Endothelial cell of umbilical vein (primary cell): ENCODE measurements around the gene ANKRD36. TPM values are rescaled to one million over a fixed set of nuclear protein-coding genes. Genes with fewer than 3 reads are reported as not detected.

ENCODE experiments used
- BruUV-seq: library from RNA; stranded (reverse); fragments of 400-500 nt; replicated peaks from 2 replicates; lab custom pipeline; 2021; lab: Mats Ljungman, UMichigan
- CTCF ChIA-PET: fragments of 300-600, 350-600 bp; sonication (Branson Sonifier 250); formaldehyde crosslinking; loops from one replicate; lab custom pipeline; 2021; ENCODE audit warnings: antibody characterized with exemption, inconsistent platforms; lab: Charles Lee
- POLR2A ChIA-PET: fragments of 300-600, 350-600 bp; sonication (Branson Sonifier 250); formaldehyde crosslinking; loops from one replicate; lab custom pipeline; 2021; ENCODE audit warnings: antibody characterized with exemption, inconsistent platforms; lab: Charles Lee
- DNase-seq: peaks from one replicate; pipeline ENCODE4 v3.0.0-alpha.2; 2011; ENCODE audit warnings: low read depth, low spot score
- FAIRE-seq: peaks from 2 replicates; lab custom pipeline; 2011; peaks lifted over from hg19 to GRCh38; lab: Jason Lieb, UNC
- H2AFZ ChIP-seq: 2 replicates; pipeline ENCODE4 v1.6.0; 2012; ENCODE audit warnings: low read depth, low read length, control low read depth, inconsistent platforms
- H3K27ac ChIP-seq: 2 replicates; pipeline ENCODE4 v1.5.1; 2011; ENCODE audit warnings: low read depth, mild to moderate bottlenecking, control low read depth, low read length, moderate library complexity; ENCODE audit not compliant: insufficient read depth
- H3K27me3 ChIP-seq, 2 experiments: 2 replicates each; pipeline versions ENCODE4 v1.6.0 to v1.6.1; 2011; ENCODE audit warnings: low read length in 2 of 2, mixed read lengths in 1 of 2; ENCODE audit not compliant: control insufficient read depth in 2 of 2, insufficient read depth in 2 of 2
- H3K36me3 ChIP-seq, 2 experiments: 2 replicates in 1 of 2; 3 replicates in 1 of 2; pipeline ENCODE4 v1.5.1; 2011; ENCODE audit warnings: low read length in 2 of 2, mild to moderate bottlenecking in 1 of 2, moderate library complexity in 1 of 2; ENCODE audit not compliant: control insufficient read depth in 2 of 2, insufficient read depth in 2 of 2; ENCODE audit errors: extremely low read depth in 1 of 2
- H3K4me1 ChIP-seq: 3 replicates; pipeline ENCODE4 v1.5.1; 2011; ENCODE audit warnings: mild to moderate bottlenecking, low read length; ENCODE audit not compliant: control insufficient read depth, insufficient read depth; ENCODE audit errors: extremely low read depth
- H3K4me2 ChIP-seq: 2 replicates; pipeline ENCODE4 v1.6.1; 2011; ENCODE audit warnings: low read length, control low read depth, mixed read lengths; ENCODE audit not compliant: insufficient read depth
- H3K4me3 ChIP-seq, 3 experiments: fragments of 200-600 bp in 1 of 3; sonication (generic), shearing (Covaris generic) in 1 of 3; replicated peaks in 1 of 3; 2 replicates each; pipeline ENCODE4 v1.5.1; 2011 to 2016; ENCODE audit warnings: control low read depth in 3 of 3, low read length in 3 of 3, mild to moderate bottlenecking in 2 of 3, inconsistent platforms in 1 of 3, low read depth in 1 of 3, moderate library complexity in 1 of 3; ENCODE audit not compliant: insufficient read depth in 1 of 3
- H3K79me2 ChIP-seq: 2 replicates; pipeline ENCODE4 v1.6.0; 2012; ENCODE audit warnings: low read length, inconsistent platforms; ENCODE audit not compliant: control insufficient read depth, insufficient read depth
- H3K9ac ChIP-seq: replicated peaks from 2 replicates; pipeline ENCODE3; 2011; ENCODE audit warnings: low read length, control low read depth; ENCODE audit not compliant: insufficient read depth; ENCODE audit errors: extremely low read depth
- H3K9me1 ChIP-seq: replicated peaks from 3 replicates; pipeline ENCODE4 v1.6.0; 2011; ENCODE audit warnings: mild to moderate bottlenecking, low read length; ENCODE audit not compliant: control insufficient read depth, insufficient read depth; ENCODE audit errors: extremely low read depth
- H3K9me3 ChIP-seq: replicated peaks from 2 replicates; pipeline ENCODE4 v1.5.1; 2012; ENCODE audit warnings: low read length, inconsistent platforms; ENCODE audit not compliant: control insufficient read depth, insufficient read depth
- H4K20me1 ChIP-seq: replicated peaks from 2 replicates; pipeline ENCODE3; 2011; ENCODE audit warnings: mild to moderate bottlenecking, low read length; ENCODE audit not compliant: control insufficient read depth, insufficient read depth; ENCODE audit errors: extremely low read depth
- CTCF ChIP-seq, 2 donors: IDR thresholded peaks; 1 replicate in 1 of 2; 2 replicates in 1 of 2; pipeline ENCODE4 v1.5.1; 2011; ENCODE audit warnings: low read length in 2 of 2, mild to moderate bottlenecking in 2 of 2, moderate library complexity in 2 of 2, control low read depth in 1 of 2, inconsistent platforms in 1 of 2, low read depth in 1 of 2; ENCODE audit not compliant: insufficient read depth in 1 of 2; ENCODE audit errors: extremely low read depth in 1 of 2
- EZH2 ChIP-seq: IDR thresholded peaks from 2 replicates; pipeline ENCODE4 v1.6.1; 2012; ENCODE audit warnings: borderline replicate concordance, low read depth, mild to moderate bottlenecking, moderate library complexity, low read length, inconsistent platforms; ENCODE audit not compliant: severe bottlenecking
- FOS ChIP-seq: IDR thresholded peaks from 2 replicates; pipeline ENCODE4 v1.6.1; 2011; ENCODE audit warnings: mild to moderate bottlenecking, low read length, moderate library complexity, borderline replicate concordance; ENCODE audit not compliant: insufficient read depth
- GATA2 ChIP-seq: IDR thresholded peaks from 2 replicates; pipeline ENCODE4 v1.7.0; 2011; ENCODE audit warnings: low read depth, mild to moderate bottlenecking, moderate library complexity, mixed read lengths, low read length; ENCODE audit not compliant: insufficient read length, insufficient read depth
- JUN ChIP-seq: IDR thresholded peaks from 2 replicates; pipeline ENCODE4 v1.6.1; 2011; ENCODE audit warnings: borderline replicate concordance, low read depth; ENCODE audit not compliant: insufficient read length, insufficient read depth
- MYC ChIP-seq: IDR thresholded peaks from one replicate; pipeline ENCODE4 v1.6.1; 2011; ENCODE audit warnings: mild to moderate bottlenecking, low read depth, low read length
- POLR2A ChIP-seq: IDR thresholded peaks from 2 replicates; pipeline ENCODE4 v1.6.1; 2012; ENCODE audit warnings: low read depth, mild to moderate bottlenecking, control low read depth, low read length
- POLR2AphosphoS5 ChIP-seq: IDR thresholded peaks from 2 replicates; pipeline ENCODE4 v1.6.1; 2012; ENCODE audit warnings: low read depth, mild to moderate bottlenecking, control low read depth, low read length, moderate library complexity; ENCODE audit not compliant: insufficient read depth
- dilution Hi-C: fragments of 300-500 bp; cut with MboI; formaldehyde crosslinking; loops from one replicate; pipeline ENCODE4 v1.15.0; 2019; ENCODE audit warnings: low sequenced_read_pairs; ENCODE audit not compliant: extremely low pct_ligation_motif_present
- intact Hi-C: fragments of 100-400 bp; cut with micrococcal nuclease; formaldehyde crosslinking; loops from one replicate; pipeline ENCODE4 v1.10.0; 2022
- polyA plus RNA-seq, 4 experiments: library from polyadenylated mRNA; depleted of rRNA in 3 of 4; stranded (reverse) in 3 of 4; unstranded in 1 of 4; fragments of >200 nt; gene quantifications; 2 replicates each; pipeline versions ENCODE4 v1.2.1 to v1.2.3, GENCODE V29; 2011 to 2012; ENCODE audit warnings: missing spikeins in 1 of 4
- total RNA-seq: library from RNA; stranded (reverse); gene quantifications from 2 replicates; pipeline ENCODE4 v1.2.3, GENCODE V29; 2021
- TF ChIP-seq, protein P1 (sequence below): IDR thresholded peaks from 2 replicates; pipeline ENCODE4 v1.6.1; 2011; ENCODE audit not compliant: insufficient read depth, insufficient read length

The ANKRD36 gene
- total and polyA plus RNA-seq, 2 donors (not counting 3 experiments of a cell fraction or from before 2014, with no cell fraction given) = 7.2 to 91.7 TPM

DNA sequence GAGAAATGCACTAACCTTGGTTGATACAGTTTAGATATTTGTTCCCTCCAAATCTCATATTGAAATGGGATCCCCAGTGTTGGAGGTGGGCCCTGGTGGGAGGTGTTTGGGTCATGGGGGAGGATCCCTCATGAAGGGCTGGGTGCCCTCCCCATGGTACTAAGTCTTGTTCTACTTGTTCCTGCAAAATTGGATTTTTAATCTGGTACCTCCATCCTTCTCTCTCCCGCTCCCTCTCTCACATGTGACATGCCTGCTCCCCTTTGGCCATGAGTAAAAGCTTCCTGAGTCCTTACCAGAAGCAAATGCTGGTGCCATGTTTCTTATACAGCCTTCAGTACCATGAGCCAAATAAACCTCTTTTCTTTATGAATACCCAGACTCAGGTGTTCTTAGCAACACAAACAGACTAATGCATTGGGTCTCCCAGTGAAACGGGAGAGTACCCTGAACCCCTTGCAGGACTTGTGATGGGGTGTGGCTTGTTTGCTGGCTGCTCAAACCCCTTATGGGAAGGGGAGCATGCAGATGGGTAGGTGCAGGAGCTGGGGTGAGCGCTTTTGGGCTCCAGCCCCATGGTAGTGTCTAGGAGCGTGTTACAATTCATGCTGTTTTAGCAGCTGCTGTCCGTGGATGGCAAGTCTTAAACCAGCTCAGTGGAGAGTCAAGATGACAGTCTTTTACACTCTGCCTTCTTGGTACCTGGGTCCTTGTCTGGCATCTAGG, 45.5 kb upstream of the ANKRD36 start:
- TF ChIP-seq POLR2AphosphoS5 = no peak
- no peak for TF ChIP-seq FOS
- TF ChIP-seq EZH2 = no peak
- TF ChIP-seq POLR2A = no peak
- no peak for TF ChIP-seq CTCF (IDR thresholded peaks at IDR 0.05; ENCODE audit: extremely low read depth in 1 of 2, insufficient read depth in 1 of 2, low read depth in 1 of 2, low read length in 2 of 2)
- no peak for TF ChIP-seq MYC
- no peak for TF ChIP-seq JUN
- TF ChIP-seq, protein P1, sequence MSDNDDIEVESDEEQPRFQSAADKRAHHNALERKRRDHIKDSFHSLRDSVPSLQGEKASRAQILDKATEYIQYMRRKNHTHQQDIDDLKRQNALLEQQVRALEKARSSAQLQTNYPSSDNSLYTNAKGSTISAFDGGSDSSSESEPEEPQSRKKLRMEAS = no peak
- TF ChIP-seq GATA2 = no peak
- FAIRE-seq (no peak), DNase-seq (no peak)
- Histone ChIP-seq H3K27ac (no peak overlapping the region), H3K4me1 (no peaks in the 10 kb centered on the region), H3K79me2 (no peaks in the 10 kb centered on the region), H3K4me3 (no peak overlapping the region), H3K9me1 (no peaks in the 10 kb centered on the region), H4K20me1 (no peaks in the 10 kb centered on the region), H2AFZ (no peak overlapping the region), H3K9me3 (no peaks in the 10 kb centered on the region), H3K36me3 (no peaks in the 10 kb centered on the region), H3K4me2 (no peak overlapping the region), H3K27me3 (peaks cover 5 to 11% of the 10 kb centered on the region in 2 experiments), H3K9ac (no peak overlapping the region)
- dilution Hi-C loops = no loop called here
- no TSS peak for BruUV-seq
- POLR2A ChIA-PET = no interaction called here
- CTCF ChIA-PET = no interaction called here
- intact Hi-C loops = no loop called here
